GM15510 (cell line): Measurements from ENCODE around the gene ARMC2.

Experiments used
- POLR2A ChIP-seq: IDR thresholded peaks from 3 replicates; pipeline ENCODE4 v1.6.1; 2011; ENCODE audit warnings: borderline replicate concordance; ENCODE audit not compliant: insufficient read length; ENCODE audit errors: extremely low read depth

The ARMC2 gene

GRCh38 chr6:109002051-109002697 lies 154.0 kb downstream of the ARMC2 start:
- TF ChIP-seq POLR2A = no peak

- no peak for TF ChIP-seq POLR2A
Observed at GRCh38 chr6:109002882-109003281, 154.7 kb downstream of the ARMC2 start.

- TF ChIP-seq POLR2A = no peak
Observed at GRCh38 chr6:109006818-109007217, 158.6 kb downstream of the ARMC2 start.

- no peak for TF ChIP-seq POLR2A
Observed at GRCh38 chr6:109007521-109007920, 159.3 kb downstream of the ARMC2 start.

- no peak for TF ChIP-seq POLR2A
Observed at GRCh38 chr6:109008054-109008453, 159.8 kb downstream of the ARMC2 start.

- TF ChIP-seq POLR2A = no peak
Observed at GRCh38 chr6:109008537-109009235, 160.5 kb downstream of the ARMC2 start.

GRCh38 chr6:109009236-109009961 lies 161.2 kb downstream of the ARMC2 start:
- TF ChIP-seq POLR2A = no peak

GRCh38 chr6:109009962-109010704 lies 161.9 kb downstream of the ARMC2 start:
- no peak for TF ChIP-seq POLR2A

GRCh38 chr6:109010705-109011102 lies 162.5 kb downstream of the ARMC2 start:
- no peak for TF ChIP-seq POLR2A

GRCh38 chr6:109013656-109014305 lies 165.6 kb downstream of the ARMC2 start:
- no peak for TF ChIP-seq POLR2A

- TF ChIP-seq POLR2A = no peak
Observed at GRCh38 chr6:109014606-109015005, 166.4 kb downstream of the ARMC2 start.

GRCh38 chr6:109015176-109015575 lies 167.0 kb downstream of the ARMC2 start:
- TF ChIP-seq POLR2A = no peak

- TF ChIP-seq POLR2A = no peak
Observed at GRCh38 chr6:109019911-109020310, 171.7 kb downstream of the ARMC2 start.

- TF ChIP-seq POLR2A = no peak
Observed at GRCh38 chr6:109021870-109022269, 173.6 kb downstream of the ARMC2 start.
